ENCODE results near the gene MFAP5.
"Not testable (repeated sequence)": the region's sequence is repeated elsewhere in the genome, so short reads cannot be mapped to it uniquely, and the experiment has no call there.

MFAP5 gene

GRCh38 chr12:8624750-8625149 lies 37.9 kb downstream of the MFAP5 start:
- not testable (repeated sequence) for DNase-seq

- no peak for DNase-seq
These were observed 40.0 kb downstream of the MFAP5 start for GRCh38 chr12:8622646-8623045.

- no peak for DNase-seq
These were observed 47.4 kb downstream of the MFAP5 start for GRCh38 chr12:8615206-8615605.

GRCh38 chr12:8613881-8614280 lies 48.7 kb downstream of the MFAP5 start:
- DNase-seq: not testable (repeated sequence)

- DNase-seq: no peak
These were observed 50.0 kb downstream of the MFAP5 start, which contains the start of gene AICDA for GRCh38 chr12:8612629-8613028. AICDA (minus strand) TSS chr12:8612859; CDS start chr12:8612767, 92 bp downstream.

- peak; percentile 7 to 32 for DNase-seq
These were observed 53.5 kb downstream of the MFAP5 start for GRCh38 chr12:8609061-8609570.

- DNase-seq: no peak
These were observed 55.7 kb downstream of the MFAP5 start for GRCh38 chr12:8606890-8607289.

GRCh38 chr12:8605057-8605456 lies 57.6 kb downstream of the MFAP5 start:
- no peak for DNase-seq

- DNase-seq: no peak
These were observed 58.8 kb downstream of the MFAP5 start for GRCh38 chr12:8603856-8604255.

GRCh38 chr12:8603286-8603685 lies 59.3 kb downstream of the MFAP5 start:
- no peak for DNase-seq

GRCh38 chr12:8596561-8596960 lies 66.1 kb downstream of the MFAP5 start:
- no peak for DNase-seq
